B cell (primary cell): Measurements from ENCODE around the gene JPH2.

ENCODE experiments used
- CTCF ChIP-seq: fragments of 200-600 bp; IDR thresholded peaks from one replicate; pipeline ENCODE4 v1.8.0; 2022; ENCODE audit warnings: antibody characterized with exemption, mild to moderate bottlenecking
- EZH2 ChIP-seq: IDR thresholded peaks from 2 replicates; pipeline ENCODE4 v1.6.1; 2012; ENCODE audit warnings: borderline replicate concordance, low read depth, mild to moderate bottlenecking, moderate library complexity, low read length; ENCODE audit not compliant: insufficient read depth, poor library complexity, severe bottlenecking

- TF ChIP-seq CTCF: peak; percentile 94
- TF ChIP-seq EZH2: no peak
These were observed 30.5 kb upstream of the JPH2 start for GRCh38 chr20:44217342-44218092.
